Neuronal stem cell (in vitro differentiated cells): ENCODE data around the gene CPSF4.

Experiments
- DNase-seq: peaks from one replicate; pipeline ENCODE4 v3.0.0-alpha.2; 2013; ENCODE audit warnings: low spot score
- H2AFZ ChIP-seq: one replicate; pipeline ENCODE4 v1.6.1; 2013; ENCODE audit warnings: mild to moderate bottlenecking, low read length, inconsistent platforms
- H2AK5ac ChIP-seq: 2 replicates; pipeline ENCODE4 v1.6.1; 2013; ENCODE audit warnings: low read depth, mild to moderate bottlenecking, inconsistent platforms, low read length, moderate library complexity, mixed read lengths
- H2BK120ac ChIP-seq: 2 replicates; pipeline ENCODE4 v1.6.1; 2013; ENCODE audit warnings: low read depth, mild to moderate bottlenecking, inconsistent platforms, low read length, moderate library complexity, mixed read lengths
- H2BK12ac ChIP-seq: one replicate; pipeline ENCODE4 v1.6.1; 2013; ENCODE audit warnings: low read length, inconsistent platforms
- H2BK15ac ChIP-seq: 2 replicates; pipeline ENCODE4 v1.6.1; 2013; ENCODE audit warnings: mild to moderate bottlenecking, low read length, inconsistent platforms, mixed read lengths
- H2BK5ac ChIP-seq: one replicate; pipeline ENCODE4 v1.6.1; 2013; ENCODE audit warnings: inconsistent platforms, mild to moderate bottlenecking, low read length, moderate library complexity
- H3K14ac ChIP-seq: one replicate; pipeline ENCODE4 v1.6.1; 2013; ENCODE audit warnings: low read length, inconsistent platforms
- H3K18ac ChIP-seq: 2 replicates; pipeline ENCODE4 v1.6.1; 2013; ENCODE audit warnings: low read length, inconsistent platforms
- H3K23ac ChIP-seq: 2 replicates; pipeline ENCODE4 v1.6.1; 2013; ENCODE audit warnings: low read depth, mild to moderate bottlenecking, mixed read lengths, low read length, inconsistent platforms; ENCODE audit not compliant: poor library complexity
- H3K27ac ChIP-seq: replicated peaks from 3 replicates; pipeline ENCODE4 v1.5.1; 2013; ENCODE audit warnings: low read length, inconsistent platforms
- H3K27me3 ChIP-seq, 3 experiments: 2 replicates each; pipeline ENCODE4 v1.6.1; 2013; ENCODE audit warnings: low read length in 3 of 3, mild to moderate bottlenecking in 2 of 3, inconsistent platforms in 1 of 3, low read depth in 1 of 3, mixed read lengths in 1 of 3, moderate library complexity in 1 of 3; ENCODE audit not compliant: control insufficient read depth in 3 of 3, insufficient read depth in 3 of 3
- H3K36me3 ChIP-seq, 2 donors: replicated peaks in 1 of 2; 2 replicates each; pipeline ENCODE4 v1.6.1; 2013; ENCODE audit warnings: low read length in 2 of 2; ENCODE audit not compliant: control insufficient read depth in 2 of 2, insufficient read depth in 2 of 2
- H3K4ac ChIP-seq: 2 replicates; pipeline ENCODE4 v1.6.1; 2013; ENCODE audit warnings: inconsistent platforms, mild to moderate bottlenecking, low read length, moderate library complexity
- H3K4me1 ChIP-seq, 2 donors: 1 replicate in 1 of 2; 2 replicates in 1 of 2; pipeline ENCODE4 v1.6.1; 2013; ENCODE audit warnings: low read length in 2 of 2, low read depth in 1 of 2; ENCODE audit not compliant: control insufficient read depth in 2 of 2, insufficient read depth in 1 of 2
- H3K4me2 ChIP-seq: one replicate; pipeline ENCODE4 v1.6.1; 2013; ENCODE audit warnings: mild to moderate bottlenecking, low read length, inconsistent platforms; ENCODE audit not compliant: insufficient read depth, poor library complexity, severe bottlenecking
- H3K4me3 ChIP-seq, 2 donors: 2 replicates each; pipeline ENCODE4 v1.5.1; 2013; ENCODE audit warnings: low read length in 2 of 2, mild to moderate bottlenecking in 2 of 2, inconsistent platforms in 1 of 2, moderate library complexity in 1 of 2
- H3K79me1 ChIP-seq: one replicate; pipeline ENCODE4 v1.6.1; 2013; ENCODE audit warnings: low read depth, mild to moderate bottlenecking, inconsistent platforms, low read length, moderate library complexity
- H3K9ac ChIP-seq: one replicate; pipeline ENCODE4 v1.6.1; 2013; ENCODE audit warnings: mild to moderate bottlenecking, low read depth, low read length, inconsistent platforms; ENCODE audit not compliant: poor library complexity
- H3K9me3 ChIP-seq, 2 donors: replicated peaks in 1 of 2; 2 replicates each; pipeline versions ENCODE3 to v1.6.1; 2013; ENCODE audit warnings: low read length in 2 of 2, mild to moderate bottlenecking in 2 of 2, inconsistent platforms in 1 of 2, low read depth in 1 of 2, mixed read lengths in 1 of 2, moderate library complexity in 1 of 2; ENCODE audit not compliant: control insufficient read depth in 2 of 2, insufficient read depth in 1 of 2
- H4K8ac ChIP-seq: one replicate; pipeline ENCODE4 v1.6.1; 2013; ENCODE audit warnings: low read depth, mild to moderate bottlenecking, inconsistent platforms, low read length, moderate library complexity
- H4K91ac ChIP-seq: one replicate; pipeline ENCODE4 v1.6.1; 2013; ENCODE audit warnings: low read length, low read depth, mild to moderate bottlenecking, inconsistent platforms; ENCODE audit not compliant: poor library complexity
- WGBS, 2 donors: extraction: QIAGEN DNeasy Blood & Tissue Kit; methylation state at CpG; one replicate each; pipeline ENCODE4 v1.1.7; 2013; ENCODE audit warnings: missing lambda C conversion rate in 2 of 2, mixed read lengths in 1 of 2; ENCODE audit not compliant: insufficient read length in 2 of 2, insufficient replicate concordance in 1 of 2; ENCODE audit errors: extremely low coverage in 2 of 2; 5-methylcytosine and 5-hydroxymethylcytosine counted together

Gene CPSF4

DNA sequence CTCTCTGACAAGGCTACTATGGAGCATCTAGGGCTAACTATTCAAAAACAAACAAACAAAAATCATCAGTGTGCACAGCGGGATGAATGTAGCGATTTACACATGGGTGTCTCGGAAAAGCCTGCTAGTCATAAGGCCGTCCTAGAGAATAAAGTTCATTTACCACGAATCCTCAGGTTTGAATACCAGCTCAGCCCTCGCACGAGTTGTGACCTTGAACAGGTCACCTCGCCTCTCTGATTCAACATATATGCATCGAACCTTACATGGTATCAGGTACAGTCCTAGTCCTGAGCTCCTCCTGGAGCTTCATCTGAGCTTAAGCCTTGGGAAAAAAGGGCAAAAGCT lies 26.7 kb downstream of the CPSF4 start:
- DNase-seq = no peak
- peak overlapping the region; percentile 86 to 97 for H3K4me3 ChIP-seq
- H3K14ac ChIP-seq = no peak overlapping the region
- no peak overlapping the region for H2BK120ac ChIP-seq
- peaks cover 0 to 3% (median 0%) of the 10 kb centered on the region in 3 experiments for H3K27me3 ChIP-seq
- peaks cover 9% of the 10 kb centered on the region for H3K79me1 ChIP-seq
- H3K18ac ChIP-seq = peak overlapping the region; percentile 97
- H2BK5ac ChIP-seq = no peak overlapping the region
- no peak overlapping the region for H2BK15ac ChIP-seq
- H3K4me2 ChIP-seq = peak overlapping the region; percentile 86
- no peak overlapping the region for H4K91ac ChIP-seq
- WGBS, 2 donors = no CpG with 5 or more reads among the region's 9 CpGs
- H2BK12ac ChIP-seq = no peak overlapping the region
- H3K9me3 ChIP-seq = peaks cover 0 to 2% of the 10 kb centered on the region in 2 donors
- peaks cover 12 to 25% of the 10 kb centered on the region in 2 donors for H3K36me3 ChIP-seq
- peak overlapping the region; percentile 96 for H3K9ac ChIP-seq
- H3K23ac ChIP-seq = no peak overlapping the region
- H4K8ac ChIP-seq = peak overlapping the region; percentile 77
- H3K4ac ChIP-seq = no peak overlapping the region
- peak overlapping the region; percentile 93 for H2AFZ ChIP-seq
- H3K27ac ChIP-seq = no peak overlapping the region
- H3K4me1 ChIP-seq = peaks cover 0 to 1% of the 10 kb centered on the region in 2 donors
- H2AK5ac ChIP-seq = no peak overlapping the region

- Histone ChIP-seq H3K9ac (no peak overlapping the region), H2BK15ac (no peak overlapping the region), H2BK120ac (no peak overlapping the region), H4K8ac (no peak overlapping the region), H2BK5ac (no peak overlapping the region), H3K4ac (no peak overlapping the region), H2AK5ac (no peak overlapping the region), H3K27me3 (peaks cover 0 to 3% (median 0%) of the 10 kb centered on the region in 3 experiments), H3K9me3 (no peaks in the 10 kb centered on the region), H3K79me1 (peaks cover 5% of the 10 kb centered on the region), H3K23ac (no peak overlapping the region), H2AFZ (no peak overlapping the region), H3K18ac (no peak overlapping the region), H3K27ac (no peak overlapping the region), H3K14ac (no peak overlapping the region), H2BK12ac (no peak overlapping the region), H4K91ac (no peak overlapping the region), H3K36me3 (peaks cover 5 to 8% of the 10 kb centered on the region in 2 donors), H3K4me3 (no peak overlapping the region), H3K4me2 (no peak overlapping the region), H3K4me1 (peaks cover 0 to 1% of the 10 kb centered on the region in 2 donors)
- no CpG with 5 or more reads among the region's 29 CpGs for WGBS, 2 donors
- DNase-seq = no peak
Measured at GRCh38 chr7:99468336-99468918, 29.7 kb downstream of the CPSF4 start.

GRCh38 chr7:99469381-99470065 lies 30.8 kb downstream of the CPSF4 start:
- H2AK5ac ChIP-seq = no peak overlapping the region
- peaks cover 0 to 3% (median 0%) of the 10 kb centered on the region in 3 experiments for H3K27me3 ChIP-seq
- H3K36me3 ChIP-seq = no peaks in the 10 kb centered on the region
- no peak overlapping the region for H3K4me2 ChIP-seq
- H2AFZ ChIP-seq = peak overlapping the region; percentile 75
- no peak overlapping the region for H2BK15ac ChIP-seq
- no peak overlapping the region for H2BK12ac ChIP-seq
- no peak overlapping the region for H3K18ac ChIP-seq
- H3K79me1 ChIP-seq = peaks cover 5% of the 10 kb centered on the region
- no peaks in the 10 kb centered on the region for H3K9me3 ChIP-seq
- no peak overlapping the region for H2BK5ac ChIP-seq
- H3K4me1 ChIP-seq = peaks cover 1 to 2% of the 10 kb centered on the region in 2 donors
- DNase-seq = no peak
- no peak overlapping the region for H3K4me3 ChIP-seq
- no peak overlapping the region for H3K9ac ChIP-seq
- H3K14ac ChIP-seq = no peak overlapping the region
- H3K4ac ChIP-seq = no peak overlapping the region
- WGBS, 2 donors = no CpG with 5 or more reads among the region's 23 CpGs
- no peak overlapping the region for H3K23ac ChIP-seq
- H2BK120ac ChIP-seq = no peak overlapping the region
- no peak overlapping the region for H4K91ac ChIP-seq
- no peak overlapping the region for H3K27ac ChIP-seq
- peak overlapping the region; percentile 19 for H4K8ac ChIP-seq

GRCh38 chr7:99472561-99473314 lies 34.0 kb downstream of the CPSF4 start, which contains the start of gene ZNF789:
Gene ZNF789 (plus strand): TSS chr7:99472890. CDS start chr7:99476457, 3,567 bp downstream.
- Histone ChIP-seq H2AK5ac (no peak within 1 kb of the TSS), H3K27ac (peak within 1 kb of the TSS; percentile 66), H3K4me3 (peak within 1 kb of the TSS; percentile 74 to 95), H3K79me1 (no peaks in the 10 kb centered on the region), H3K9ac (peak within 1 kb of the TSS; percentile 91), H4K91ac (no peak within 1 kb of the TSS), H2BK120ac (no peak within 1 kb of the TSS), H2BK5ac (no peak within 1 kb of the TSS), H3K18ac (peak within 1 kb of the TSS; percentile 82), H2AFZ (peak within 1 kb of the TSS; percentile 90), H3K4me2 (peak within 1 kb of the TSS; percentile 81), H2BK15ac (no peak within 1 kb of the TSS), H3K23ac (peak within 1 kb of the TSS; percentile 59), H3K9me3 (no peaks in the 10 kb centered on the region), H3K14ac (no peak within 1 kb of the TSS), H4K8ac (no peak within 1 kb of the TSS), H3K4ac (no peak within 1 kb of the TSS), H3K4me1 (peaks cover 0 to 2% of the 10 kb centered on the region in 2 donors), H2BK12ac (no peak within 1 kb of the TSS), H3K27me3 (peaks cover 0 to 3% (median 0%) of the 10 kb centered on the region in 3 experiments), H3K36me3 (peaks cover 6 to 15% of the 10 kb centered on the region in 2 donors)
- peak; percentile 94 for DNase-seq
- no CpG with 5 or more reads among the region's 56 CpGs for WGBS, 2 donors
